Loucy (cell line): ENCODE data around the gene ARHGEF25.

Source experiments
- CTCF ChIP-seq: fragments of 200-600 bp; sonication (generic); conservative IDR thresholded peaks from 2 replicates; pipeline ENCODE4 v1.5.1; 2014; ENCODE audit warnings: mild to moderate bottlenecking, antibody characterized with exemption, low read length
- EZH2phosphoT487 ChIP-seq: fragments of 200-600 bp; IDR thresholded peaks from 2 replicates; pipeline ENCODE4 v1.6.1; 2018; ENCODE audit warnings: antibody characterized with exemption, mild to moderate bottlenecking, moderate library complexity, borderline replicate concordance

- TF ChIP-seq EZH2phosphoT487: no peak
- no peak for TF ChIP-seq CTCF
These were observed 3.8 kb downstream of the ARHGEF25 start for GRCh38 chr12:57614948-57615500.
